H1 (cell line): ENCODE measurements around the gene PRTN3. TPM values are rescaled to one million over a fixed set of nuclear protein-coding genes. Genes with fewer than 3 reads are reported as not detected.
A peak's percentile ranks its signal among the peaks of the same experiment; 100 is the strongest.

ENCODE experiments used
- CTCF ChIA-PET: fragments of 300-600 bp; sonication (Branson Sonifier 250); formaldehyde crosslinking; loops from one replicate; lab custom pipeline; 2021; ENCODE audit not compliant: partially characterized antibody; lab: Charles Lee
- POLR2A ChIA-PET: fragments of 300-600 bp; sonication (Branson Sonifier 250); formaldehyde crosslinking; loops from one replicate; lab custom pipeline; 2021; ENCODE audit warnings: inconsistent platforms; ENCODE audit not compliant: partially characterized antibody; lab: Charles Lee
- DNase-seq, 2 experiments: peaks; one replicate each; pipeline versions ENCODE4 v3.0.0 to v3.0.0-alpha.2; 2010 to 2022; ENCODE audit warnings: low spot score in 2 of 2, low read depth in 1 of 2, mixed read lengths in 1 of 2
- FAIRE-seq: peaks from 2 replicates; lab custom pipeline; 2011; peaks lifted over from hg19 to GRCh38; lab: Jason Lieb, UNC
- H2AFZ ChIP-seq: 2 replicates; pipeline ENCODE4 v1.8.1; 2012; ENCODE audit warnings: low read length, inconsistent platforms
- H2AK5ac ChIP-seq: 2 replicates; pipeline ENCODE4 v1.6.1; 2013; ENCODE audit warnings: low read depth, low read length
- H2BK120ac ChIP-seq: replicated peaks from 2 replicates; pipeline ENCODE3; 2013; ENCODE audit warnings: low read depth, low read length, inconsistent platforms
- H2BK12ac ChIP-seq: 2 replicates; pipeline ENCODE4 v1.6.1; 2013; ENCODE audit warnings: low read depth, low read length
- H2BK15ac ChIP-seq: 2 replicates; pipeline ENCODE4 v1.6.1; 2013; ENCODE audit warnings: low read length
- H2BK20ac ChIP-seq: 2 replicates; pipeline ENCODE4 v1.6.1; 2013; ENCODE audit warnings: low read length
- H2BK5ac ChIP-seq: 2 replicates; pipeline ENCODE4 v1.6.1; 2013; ENCODE audit warnings: low read depth, low read length
- H3K14ac ChIP-seq: 2 replicates; pipeline ENCODE4 v1.6.1; 2013; ENCODE audit warnings: inconsistent platforms; ENCODE audit not compliant: insufficient read length
- H3K18ac ChIP-seq: 2 replicates; pipeline ENCODE4 v1.6.1; 2013; ENCODE audit warnings: low read length; ENCODE audit errors: extremely low read depth
- H3K23ac ChIP-seq: 2 replicates; pipeline ENCODE4 v1.6.1; 2013; ENCODE audit warnings: inconsistent platforms; ENCODE audit not compliant: insufficient read length
- H3K23me2 ChIP-seq: 2 replicates; pipeline ENCODE4 v1.6.1; 2013; ENCODE audit warnings: low read depth, low read length
- H3K27ac ChIP-seq: 2 replicates; pipeline ENCODE4 v1.6.1; 2011; ENCODE audit warnings: low read depth, low read length, inconsistent platforms
- H3K27me3 ChIP-seq, 4 experiments: replicated peaks in 1 of 4; 1 replicate in 1 of 4; 2 replicates in 3 of 4; pipeline versions ENCODE4 v1.6.1 to v1.8.1; 2011 to 2013; ENCODE audit warnings: low read length in 3 of 4, mild to moderate bottlenecking in 3 of 4, inconsistent platforms in 2 of 4, mixed read lengths in 2 of 4, moderate library complexity in 1 of 4; ENCODE audit not compliant: control insufficient read depth in 3 of 4, insufficient read depth in 3 of 4; ENCODE audit errors: extremely low read depth in 1 of 4
- H3K36me3 ChIP-seq, 4 experiments: 2 replicates each; pipeline versions ENCODE4 v1.6.1 to v1.8.1; 2011 to 2013; ENCODE audit warnings: mild to moderate bottlenecking in 4 of 4, low read length in 3 of 4, moderate library complexity in 2 of 4, control low read depth in 1 of 4, inconsistent platforms in 1 of 4; ENCODE audit not compliant: insufficient read depth in 4 of 4, control insufficient read depth in 2 of 4
- H3K4ac ChIP-seq: replicated peaks from 2 replicates; pipeline ENCODE3; 2013; ENCODE audit warnings: low read length, low read depth, mixed read lengths, inconsistent platforms; ENCODE audit not compliant: insufficient read length
- H3K4me1 ChIP-seq, 4 experiments: replicated peaks in 1 of 4; 1 replicate in 1 of 4; 2 replicates in 3 of 4; pipeline versions ENCODE4 v1.6.1 to v1.8.1; 2011 to 2013; ENCODE audit warnings: low read length in 3 of 4, inconsistent platforms in 2 of 4, mixed read lengths in 1 of 4; ENCODE audit not compliant: insufficient read depth in 4 of 4, control insufficient read depth in 3 of 4
- H3K4me2 ChIP-seq, 2 experiments: 2 replicates each; pipeline versions ENCODE4 v1.6.1 to v1.8.1; 2011 to 2013; ENCODE audit warnings: low read depth in 2 of 2, low read length in 2 of 2, control low read depth in 1 of 2, inconsistent platforms in 1 of 2, mild to moderate bottlenecking in 1 of 2; ENCODE audit not compliant: insufficient read depth in 1 of 2
- H3K4me3 ChIP-seq, 4 experiments: fragments of 200-600, 300-600 bp in 1 of 4; sonication (generic), shearing (Covaris generic), sonication (Bioruptor Twin) in 1 of 4; 2 replicates each; pipeline versions ENCODE4 v1.5.1 to v1.8.1; 2011 to 2016; ENCODE audit warnings: low read length in 4 of 4, low read depth in 3 of 4, control low read depth in 2 of 4, inconsistent platforms in 2 of 4, mild to moderate bottlenecking in 2 of 4, mixed read lengths in 1 of 4, moderate library complexity in 1 of 4; ENCODE audit not compliant: insufficient read depth in 2 of 4; ENCODE audit errors: extremely low read depth in 1 of 4
- H3K56ac ChIP-seq: replicated peaks from 2 replicates; pipeline ENCODE3; 2013; ENCODE audit warnings: low read depth, mild to moderate bottlenecking, mixed read lengths, low read length, inconsistent platforms; ENCODE audit not compliant: insufficient read length
- H3K79me1 ChIP-seq: 2 replicates; pipeline ENCODE4 v1.6.1; 2013; ENCODE audit warnings: low read depth, low read length, control low read depth
- H3K79me2 ChIP-seq, 2 experiments: 2 replicates each; pipeline versions ENCODE4 v1.6.1 to v1.8.1; 2012 to 2013; ENCODE audit warnings: low read length in 2 of 2, mild to moderate bottlenecking in 2 of 2, inconsistent platforms in 1 of 2; ENCODE audit not compliant: insufficient read depth in 2 of 2, control insufficient read depth in 1 of 2
- H3K9ac ChIP-seq, 4 experiments: replicated peaks in 1 of 4; 1 replicate in 1 of 4; 2 replicates in 3 of 4; pipeline versions ENCODE4 v1.6.1 to v1.8.1; 2011 to 2013; ENCODE audit warnings: low read depth in 3 of 4, low read length in 3 of 4, control low read depth in 2 of 4, mild to moderate bottlenecking in 2 of 4, moderate library complexity in 2 of 4, inconsistent platforms in 1 of 4; ENCODE audit errors: extremely low read depth in 1 of 4
- H3K9me3 ChIP-seq, 2 experiments: 2 replicates each; pipeline versions ENCODE4 v1.6.1 to v1.8.1; 2012 to 2013; ENCODE audit warnings: mild to moderate bottlenecking in 2 of 2, moderate library complexity in 2 of 2, control low read depth in 1 of 2, inconsistent platforms in 1 of 2, low read depth in 1 of 2, low read length in 1 of 2, mixed read lengths in 1 of 2; ENCODE audit not compliant: insufficient read depth in 2 of 2
- H4K20me1 ChIP-seq, 2 experiments: replicated peaks in 1 of 2; 2 replicates each; pipeline versions ENCODE3 to v1.8.1; 2011 to 2013; ENCODE audit warnings: inconsistent platforms in 2 of 2, low read length in 2 of 2, mild to moderate bottlenecking in 1 of 2; ENCODE audit not compliant: insufficient read depth in 2 of 2, control insufficient read depth in 1 of 2
- H4K5ac ChIP-seq: 2 replicates; pipeline ENCODE4 v1.6.1; 2013; ENCODE audit warnings: low read length, low read depth, mixed read lengths, inconsistent platforms; ENCODE audit not compliant: insufficient read length
- H4K8ac ChIP-seq: 2 replicates; pipeline ENCODE4 v1.8.0; 2013; ENCODE audit warnings: mild to moderate bottlenecking, moderate library complexity, low read length, inconsistent platforms; ENCODE audit not compliant: insufficient read depth; ENCODE audit errors: extremely low read depth
- H4K91ac ChIP-seq: replicated peaks from 2 replicates; pipeline ENCODE3; 2013; ENCODE audit warnings: low read length, mixed read lengths, inconsistent platforms; ENCODE audit not compliant: insufficient read length
- CTBP2 ChIP-seq: IDR thresholded peaks from 2 replicates; pipeline ENCODE4 v1.7.0; 2011; ENCODE audit warnings: borderline replicate concordance, mild to moderate bottlenecking, moderate library complexity, mixed read lengths, low read length; ENCODE audit not compliant: insufficient read depth, insufficient read length
- POLR2A ChIP-seq, 2 experiments: IDR thresholded peaks; 1 replicate in 1 of 2; 2 replicates in 1 of 2; pipeline ENCODE4 v1.6.1; 2011; ENCODE audit warnings: low read depth in 2 of 2, low read length in 2 of 2, mild to moderate bottlenecking in 2 of 2; ENCODE audit errors: control extremely low read depth in 1 of 2
- WGBS, 2 experiments: shearing (Covaris generic) in 1 of 2; methylation state at CpG; one replicate each; pipeline versions ENCODE4 v1.1.6 to v1.1.7; 2013 to 2015; ENCODE audit warnings: low lambda C conversion rate in 2 of 2, mixed read lengths in 2 of 2, inconsistent platforms in 1 of 2, low coverage in 1 of 2, missing lambda C conversion rate in 1 of 2; ENCODE audit not compliant: insufficient replicate concordance in 2 of 2, insufficient coverage in 1 of 2, insufficient read length in 1 of 2; ENCODE audit errors: extremely low coverage in 1 of 2, missing lambda C conversion rate in 1 of 2; 5-methylcytosine and 5-hydroxymethylcytosine counted together
- polyA plus RNA-seq, 7 experiments: library from polyadenylated mRNA; depleted of rRNA in 3 of 7; stranded (reverse) in 5 of 7; unstranded in 2 of 7; fragments of >200 nt in 5 of 7; fragments of 200-250 nt in 2 of 7; gene quantifications; 1 replicate in 5 of 7; 2 replicates in 1 of 7; 4 replicates in 1 of 7; pipeline versions ENCODE4 v1.2.1 to v1.2.3, GENCODE V29; 2011 to 2013; ENCODE audit warnings: missing spikeins in 2 of 7, mixed read lengths in 2 of 7
- total RNA-seq: library from RNA; stranded (reverse); fragmentation: NEBNext Ultra II Directional; extraction: Animal tissue kit (Norgen Biotek cat#: 25700); gene quantifications from 2 replicates; pipeline ENCODE4 v1.2.1, GENCODE V29; 2021

Gene PRTN3
- total and polyA plus RNA-seq, 2 of the 8 experiments (the other 6 are each of a cell fraction or from before 2014, with no cell fraction given): 0.39 to 2.1 TPM

DNA sequence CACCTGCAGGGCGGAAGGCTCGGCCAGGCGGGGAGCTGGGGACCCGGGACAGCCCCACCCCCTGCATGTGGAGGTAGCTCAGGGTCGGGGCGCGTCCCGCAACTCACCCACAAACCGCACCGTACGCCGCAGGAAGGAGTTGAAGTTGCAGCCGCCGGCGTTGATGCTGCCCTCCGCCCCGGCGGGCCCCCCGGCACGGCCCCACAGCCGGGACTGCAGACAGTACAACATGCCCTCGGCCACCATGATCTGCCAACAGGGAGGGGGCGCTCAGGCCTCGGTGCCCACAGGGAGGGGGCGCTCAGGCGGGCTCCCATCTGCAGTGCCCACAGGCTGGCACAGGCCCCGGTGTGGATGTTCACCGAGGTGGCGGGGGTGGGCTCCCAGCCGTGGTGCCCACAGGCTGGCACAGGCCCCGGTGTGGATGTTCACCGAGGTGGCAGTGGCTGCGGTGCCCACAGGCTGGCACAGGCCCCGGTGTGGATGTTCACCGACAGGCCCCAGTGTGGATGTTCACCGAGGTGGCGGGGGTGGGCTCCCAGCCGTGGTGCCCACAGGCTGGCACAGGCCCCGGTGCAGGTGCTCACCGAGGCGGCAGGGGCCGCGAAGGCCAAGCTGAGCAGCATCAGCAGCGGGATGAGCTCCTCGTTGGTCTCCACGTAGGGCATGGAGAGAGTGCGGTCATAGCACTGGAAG is 25.6 kb upstream of the PRTN3 start:
- peaks cover 2 to 21% of the 10 kb centered on the region in 2 experiments for H4K20me1 ChIP-seq
- no peaks in the 10 kb centered on the region for H3K27me3 ChIP-seq
- no peak overlapping the region for H2AK5ac ChIP-seq
- no peak overlapping the region for H4K5ac ChIP-seq
- H3K23ac ChIP-seq: no peak overlapping the region
- H3K18ac ChIP-seq: no peak overlapping the region
- H3K27ac ChIP-seq: no peak overlapping the region
- peaks cover 12 to 50% (median 21%) of the 10 kb centered on the region in 4 experiments for H3K36me3 ChIP-seq
- 97% methylated on average over 32 of the region's 47 CpGs; no CpG with 5 or more reads in 1 of the 2 experiments for WGBS, 2 experiments
- H3K79me1 ChIP-seq: peaks cover 5% of the 10 kb centered on the region; the same call in 1 of the 2 replicates
- H3K4me1 ChIP-seq: no peaks in the 10 kb centered on the region
- POLR2A ChIA-PET: interaction anchor here (0.7 to 4.0 kb wide), 17 partner anchors 9 to 241 kb away, joined by 3 to 240 read pairs (median 4); partner anchors contain the start of gene PTBP1
- H3K9ac ChIP-seq: no peak overlapping the region
- H2BK20ac ChIP-seq: no peak overlapping the region
- H2BK120ac ChIP-seq: no peak overlapping the region
- no peak overlapping the region for H2BK15ac ChIP-seq
- H2BK12ac ChIP-seq: no peak overlapping the region
- H4K8ac ChIP-seq: no peak overlapping the region
- no peak overlapping the region for H4K91ac ChIP-seq
- TF ChIP-seq CTBP2 (no peak), POLR2A (IDR thresholded peaks at IDR 0.05; ENCODE audit: control extremely low read depth in 1 of 2, low read depth in 2 of 2, low read length in 2 of 2) (peak; percentile 51 to 68; a peak in 2 of 3 replicates)
- TF ChIP-seq, all 59 proteins: peak for 1
- CTCF ChIA-PET: interaction anchor here (0.9 to 1.9 kb wide), 3 partner anchors 9 to 73 kb away, joined by 3 to 8 read pairs (median 4); no protein-coding TSS in a partner anchor
- Histone ChIP-seq H3K4me3 (no peak overlapping the region), H3K4ac (no peak overlapping the region), H3K56ac (no peak overlapping the region), H2BK5ac (no peak overlapping the region), H3K9me3 (no peaks in the 10 kb centered on the region), H3K4me2 (no peak overlapping the region), H2AFZ (no peak overlapping the region), H3K79me2 (peaks cover 0 to 7% of the 10 kb centered on the region in 2 experiments; a peak in 1 of 4 replicates), H3K14ac (no peak overlapping the region), H3K23me2 (peaks cover 12% of the 10 kb centered on the region; the same call in 1 of the 2 replicates)
- FAIRE-seq: no peak
- no peak for DNase-seq
